Peyer's patch (tissue), 4 donors: Measurements from ENCODE around the gene GPD1L.

Experiments used
- CTCF ChIP-seq, 6 experiments: fragments of 450-650 bp in 4 of 6; fragments of 200-600 bp in 2 of 6; sonication (generic) in 1 of 6; IDR thresholded peaks; one replicate each; pipeline ENCODE4 v1.5.1; 2017 to 2019; ENCODE audit warnings: antibody characterized with exemption in 6 of 6, mild to moderate bottlenecking in 3 of 6, moderate library complexity in 1 of 6
- POLR2A ChIP-seq, 2 donors: fragments of 450-650 bp; IDR thresholded peaks; one replicate each; pipeline ENCODE4 v1.5.1; 2017; ENCODE audit warnings: antibody characterized with exemption in 2 of 2, mild to moderate bottlenecking in 2 of 2, moderate library complexity in 2 of 2

GRCh38 chr3:32117320-32117719, 10.9 kb downstream of the GPD1L start:
- no peak for TF ChIP-seq CTCF (IDR thresholded peaks at IDR 0.05)
- no peak for TF ChIP-seq POLR2A (IDR thresholded peaks at IDR 0.05)
